ENCODE measurements around the gene ZNF99. TPM values are rescaled to one million over a fixed set of nuclear protein-coding genes. Genes with fewer than 3 reads are reported as not detected.

ZNF99 gene
- not detected in 2 replicates for total RNA-seq (2011; cell fraction: chromatin; rRNA removed; ENCODE audit: low replicate concordance)
- not detected in 2 replicates for total RNA-seq (2011; cell fraction: nucleolus; rRNA removed)
- total RNA-seq (2011; cell fraction: nucleoplasm; rRNA removed), result not detected in 2 replicates
- total RNA-seq (2014; rRNA removed) (not detected in 2 replicates), total RNA-seq (2014; rRNA removed; fragmentation: Illumina TruSeq; extraction: Trizol) (not detected in 2 replicates), total RNA-seq (2015; rRNA removed; fragmentation: Illumina TruSeq; extraction: Trizol) (not detected in 2 replicates), total RNA-seq (2021) (not detected in 2 replicates), polyA plus RNA-seq (2011; rRNA removed) (not detected in 2 replicates), polyA plus RNA-seq (2014; fragmentation: Illumina TruSeq; extraction: Trizol) (not detected in 2 replicates), polyA plus RNA-seq (2014; fragmentation: Nextera tagmentation; extraction: Ambion mirVana) (not detected), polyA plus RNA-seq (2014; rRNA removed) (not detected in 2 replicates), polyA minus RNA-seq (2011; rRNA and poly(A)+ RNA removed) (not detected in 2 replicates), Bru-seq, nascent RNA (not detected), BruChase-seq, experiment 1, labeled RNA remaining after a 2-hour chase (percentile 6 among the genes with signal in this experiment), BruChase-seq, experiment 2, labeled RNA remaining after a 6-hour chase (percentile 3 among the genes with signal in this experiment)
- polyA plus RNA-seq (2011; cell fraction: cytosol; rRNA removed), result not detected in 2 replicates
- polyA plus RNA-seq (2011; cell fraction: nucleus; rRNA removed), result not detected in 2 replicates
- polyA plus RNA-seq (2012), result not detected in 2 replicates
- not detected in 2 replicates for polyA minus RNA-seq (2011; cell fraction: cytosol; rRNA and poly(A)+ RNA removed)
- polyA minus RNA-seq (2011; cell fraction: nucleus; rRNA and poly(A)+ RNA removed), result not detected in 2 replicates
- long read RNA-seq, experiment 1, result 0 reads
- long read RNA-seq, experiment 2, result 0 reads
- long read RNA-seq, experiment 3, result 0 reads

DNA sequence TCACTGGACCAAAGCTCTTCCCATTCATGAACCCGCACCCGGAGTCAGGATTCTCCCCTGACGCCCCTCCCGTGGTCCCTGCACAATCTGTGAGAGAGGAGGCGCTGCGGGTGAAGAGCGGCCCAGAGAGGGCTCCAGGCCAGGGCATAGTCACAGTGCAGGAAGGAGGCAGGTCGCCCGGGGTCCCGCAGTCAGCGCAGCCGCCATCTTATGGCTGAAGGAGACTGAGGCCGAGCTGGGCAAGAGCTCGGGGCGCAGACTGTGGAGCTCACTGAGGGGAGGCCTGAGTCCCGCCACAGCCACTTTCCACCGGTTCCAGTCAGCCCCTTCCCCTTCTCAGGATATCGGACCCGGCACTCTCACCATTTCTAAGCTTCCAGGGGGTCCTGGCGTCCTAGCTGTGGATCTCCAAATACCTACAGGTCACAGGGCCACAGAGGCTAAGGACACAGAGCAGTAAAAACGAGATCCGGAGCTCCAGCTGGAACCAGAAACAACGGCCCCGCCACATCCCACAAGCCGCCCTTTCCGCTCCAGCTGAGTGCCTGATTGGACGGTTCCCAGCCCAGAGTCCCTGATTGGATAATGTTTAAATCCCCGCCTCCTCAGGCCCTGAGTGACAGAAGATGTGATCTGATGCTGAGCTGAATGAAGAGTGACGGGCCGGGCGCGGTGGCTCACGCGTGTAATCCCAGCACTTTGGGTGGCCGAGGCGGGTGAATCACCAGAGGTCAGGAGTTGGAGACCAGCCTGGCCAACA lies at the start of gene ZNF99:
Gene ZNF99, minus strand, starts transcription at position 501 of the 760 bp plus-strand sequence. Its CDS starts 135 bp downstream, at position 366.
- peak; percentile 29 for TF ChIP-seq NFYB (IDR thresholded peaks at IDR 0.05; ENCODE audit: extremely low read depth, insufficient read length)
- TF ChIP-seq ZNF311 (CRISPR knock-in tag; IDR thresholded peaks at IDR 0.05), result no peak
- H3K27ac ChIP-seq (ENCODE audit: extremely low read depth, low read depth, low read length), result no peak within 1 kb of the TSS
- H3K79me2 ChIP-seq (ENCODE audit: control insufficient read depth, insufficient read depth, low read length), result no peaks in the 10 kb centered on the region
- in situ Hi-C loops (cut with MboI) (no loop called here), intact Hi-C loops (cut with micrococcal nuclease) (no loop called here)
- no peaks in the 10 kb centered on the region for H3K36me3 ChIP-seq (ENCODE audit: control insufficient read depth, insufficient read depth, low read length)
- no peaks in the 10 kb centered on the region for H3K4me1 ChIP-seq (replicated peaks in 1 of 2; ENCODE audit: control insufficient read depth in 2 of 2, insufficient read depth in 2 of 2, low read length in 2 of 2)
- FAIRE-seq (no peak), ATAC-seq (no peak), DNase-seq (ENCODE audit: extremely low read depth in 1 of 4, low spot score in 3 of 4) (no peak)
- ChIA-PET CTCF (ENCODE audit: low intra/inter-chr PET ratio) (no interaction called here), POLR2A (no interaction called here)
- BruUV-seq (replicated peaks), result no TSS peak
- no peaks in the 10 kb centered on the region for H4K20me1 ChIP-seq (replicated peaks; ENCODE audit: control insufficient read depth, insufficient read depth, low read length)
- no peaks in the 10 kb centered on the region for H3K9me1 ChIP-seq (ENCODE audit: control insufficient read depth, insufficient read depth, low read length)
- H3K9ac ChIP-seq (ENCODE audit: insufficient read depth in 1 of 2, low read depth in 2 of 2, low read length in 2 of 2), result no peak within 1 kb of the TSS
- no peak within 1 kb of the TSS for H2AFZ ChIP-seq (ENCODE audit: low read depth, low read length)
- no peaks in the 10 kb centered on the region for H3K27me3 ChIP-seq (ENCODE audit: control insufficient read depth in 2 of 2, insufficient read depth in 2 of 2, low read length in 2 of 2)
- WGBS (ENCODE audit: insufficient coverage, low coverage, missing lambda C conversion rate), result 3% methylated on average over 26 of the region's 36 CpGs
- H3K9me3 ChIP-seq (replicated peaks; ENCODE audit: control insufficient read depth, insufficient read depth, low read depth, low read length), result no peaks in the 10 kb centered on the region; the same call in 1 of the 2 replicates
- H3K4me3 ChIP-seq, result no peak within 1 kb of the TSS
- no peak within 1 kb of the TSS for H3K4me2 ChIP-seq (ENCODE audit: insufficient read depth, low read length)
